Stimulated activated CD8-positive, alpha-beta memory T cell treated with anti-CD3 and anti-CD28 coated beads, Interleukin-4, amount 100 ng/mL, for 4 hours (primary cell): ENCODE measurements around the gene SPOP.
A peak's percentile ranks its signal among the peaks of the same experiment; 100 is the strongest.
"Not testable (repeated sequence)": the region's sequence is repeated elsewhere in the genome, so short reads cannot be mapped to it uniquely, and the experiment has no call there.

Experiments used
- DNase-seq, 2 donors: peaks; one replicate each; pipeline ENCODE4 v3.0.0-alpha.2; 2020; ENCODE audit warnings: low read depth in 2 of 2, low spot score in 1 of 2

The SPOP gene

DNA sequence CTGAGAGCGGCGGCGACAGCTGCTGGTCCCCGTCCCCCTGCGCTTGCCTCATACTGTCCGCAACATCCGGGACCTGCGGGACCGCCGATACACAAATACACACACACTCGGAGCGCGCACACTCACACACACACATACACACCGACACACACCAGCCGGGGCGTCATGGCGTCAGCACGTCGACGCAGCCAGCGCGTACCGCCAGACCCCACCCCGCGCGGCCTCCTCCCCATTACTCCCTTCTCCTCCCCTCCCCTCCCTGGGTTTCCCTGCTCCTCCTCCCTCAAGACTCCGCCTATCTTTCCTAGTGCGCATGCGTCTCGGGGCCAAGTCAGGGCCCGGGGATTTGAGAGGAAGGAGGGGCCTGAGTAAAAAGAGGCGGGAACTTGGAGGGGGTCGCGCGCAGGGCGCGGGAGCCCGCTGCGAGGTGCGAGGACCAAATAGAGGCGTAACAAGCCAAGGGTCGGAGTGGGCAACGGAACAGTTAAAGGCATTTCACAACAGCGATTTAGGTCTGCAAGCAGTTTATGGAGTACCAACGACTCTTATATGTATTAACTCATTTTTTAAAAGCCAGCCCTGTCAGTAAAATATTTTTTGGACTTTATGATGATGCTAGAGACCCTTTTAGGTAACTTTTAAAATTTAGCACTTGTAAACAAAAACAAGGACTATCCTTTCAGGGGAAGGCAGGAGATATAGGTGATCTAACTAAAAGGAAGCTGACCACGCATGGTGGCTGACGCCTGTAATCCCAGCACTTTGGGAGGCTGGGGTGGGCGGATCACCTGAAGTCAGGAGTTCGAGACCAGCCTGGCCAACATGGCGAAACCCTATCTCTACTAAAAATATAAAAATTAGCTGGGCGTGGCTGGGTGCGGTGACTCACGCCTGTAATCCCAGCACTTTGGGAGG, at the start of gene SPOP:
SPOP (minus strand) TSS at position 165 of the 915 bp plus-strand sequence. CDS start 55,287 bp downstream, outside the sequence.
- DNase-seq = peak; percentile 98

DNA sequence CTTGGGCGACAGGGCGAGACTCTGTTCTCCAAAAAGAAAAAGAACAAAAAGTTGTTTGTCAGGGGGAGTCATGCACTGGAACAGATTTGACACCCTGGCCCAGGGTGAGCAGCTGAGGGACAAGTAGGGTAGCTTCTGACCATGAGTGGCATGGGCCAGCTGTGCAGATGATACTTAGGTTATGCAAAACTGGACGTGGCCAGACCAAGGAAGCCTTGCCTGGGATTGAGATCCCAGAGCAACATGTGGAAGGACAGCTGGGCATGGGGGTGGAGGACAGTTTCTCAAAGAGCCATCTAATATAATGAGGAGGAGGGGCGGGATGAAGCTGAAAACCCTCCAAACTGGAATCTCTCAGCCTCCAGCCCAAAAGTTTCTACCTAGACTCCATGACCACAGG, 49.5 kb upstream of the SPOP start:
- no peak for DNase-seq

DNA sequence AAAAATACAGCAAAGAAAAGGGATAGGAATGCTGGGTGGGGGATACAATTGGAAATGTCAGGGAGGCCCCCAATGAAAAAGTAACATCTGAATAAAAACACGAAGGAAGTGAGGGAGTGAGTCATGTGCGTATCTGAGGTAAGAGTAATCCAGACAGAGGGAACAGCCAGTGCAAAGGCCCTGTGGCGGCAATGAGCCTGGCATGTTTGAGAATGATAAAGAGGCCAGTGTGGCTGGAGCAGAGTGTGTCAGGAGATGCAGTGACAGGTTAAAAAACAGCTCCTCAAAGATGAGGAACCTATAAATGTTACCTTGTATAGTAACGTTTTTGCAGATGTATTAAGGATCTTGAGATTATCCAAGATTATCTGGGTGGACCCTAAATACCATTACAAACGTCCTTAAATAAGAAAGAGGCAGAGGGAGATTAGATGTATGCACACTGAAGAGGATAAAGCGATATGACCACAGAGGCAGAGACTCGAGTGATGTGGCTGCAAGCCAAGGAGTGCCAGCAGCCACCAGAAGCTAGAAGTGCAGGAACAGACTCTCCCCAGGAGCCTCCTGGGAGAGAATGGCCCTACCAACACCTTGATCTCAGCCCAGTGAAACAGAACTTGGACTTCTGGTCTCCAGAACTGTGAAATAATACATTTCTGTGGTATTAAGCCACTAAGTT, 47.7 kb upstream of the SPOP start:
- no peak for DNase-seq

DNA sequence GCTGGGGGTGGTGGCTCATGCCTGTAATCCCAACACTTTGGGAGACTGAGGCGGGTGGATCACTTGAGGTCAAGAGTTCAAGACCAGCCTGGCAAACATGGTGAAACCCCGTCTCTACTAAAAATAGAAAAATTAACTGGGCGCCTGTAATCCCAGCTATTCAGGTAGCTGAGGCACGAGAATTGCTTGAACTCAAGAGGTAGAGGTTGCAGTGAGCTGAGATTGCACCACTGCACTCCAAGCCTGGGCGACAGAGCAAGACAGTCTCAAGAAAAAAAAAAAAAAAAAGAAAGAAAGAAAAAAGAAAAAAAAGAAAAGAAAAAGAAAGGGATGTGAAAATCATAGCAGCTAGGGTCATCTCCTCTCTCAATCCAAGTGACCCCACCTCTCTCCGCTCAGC, 46.7 kb upstream of the SPOP start:
- not testable (repeated sequence) for DNase-seq

DNA sequence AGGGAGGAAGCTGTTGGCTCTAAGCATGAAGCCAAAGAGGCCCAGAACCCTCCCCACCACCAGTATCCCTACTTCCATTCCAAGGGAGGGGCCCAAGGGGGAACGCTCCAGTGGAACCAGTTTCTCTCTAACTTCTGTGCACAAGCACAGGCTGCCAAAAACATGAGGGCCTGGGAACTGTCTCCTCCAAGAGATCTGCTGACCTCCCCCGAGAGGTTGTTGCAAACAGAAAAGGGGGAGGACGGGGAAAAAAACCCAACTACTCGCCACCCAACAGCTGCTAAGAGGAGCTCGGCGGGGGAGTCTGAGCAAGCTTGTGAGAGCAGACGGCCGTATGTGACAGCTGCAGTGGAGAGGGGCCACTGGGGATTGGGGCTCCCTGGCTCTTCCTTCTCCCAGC, 45.5 kb upstream of the SPOP start:
- DNase-seq = no peak

- no peak for DNase-seq
Observed at GRCh38 chr17:49722066-49722465, 44.2 kb upstream of the SPOP start.

- DNase-seq = no peak
Observed at GRCh38 chr17:49717371-49717861, 39.5 kb upstream of the SPOP start.

DNA sequence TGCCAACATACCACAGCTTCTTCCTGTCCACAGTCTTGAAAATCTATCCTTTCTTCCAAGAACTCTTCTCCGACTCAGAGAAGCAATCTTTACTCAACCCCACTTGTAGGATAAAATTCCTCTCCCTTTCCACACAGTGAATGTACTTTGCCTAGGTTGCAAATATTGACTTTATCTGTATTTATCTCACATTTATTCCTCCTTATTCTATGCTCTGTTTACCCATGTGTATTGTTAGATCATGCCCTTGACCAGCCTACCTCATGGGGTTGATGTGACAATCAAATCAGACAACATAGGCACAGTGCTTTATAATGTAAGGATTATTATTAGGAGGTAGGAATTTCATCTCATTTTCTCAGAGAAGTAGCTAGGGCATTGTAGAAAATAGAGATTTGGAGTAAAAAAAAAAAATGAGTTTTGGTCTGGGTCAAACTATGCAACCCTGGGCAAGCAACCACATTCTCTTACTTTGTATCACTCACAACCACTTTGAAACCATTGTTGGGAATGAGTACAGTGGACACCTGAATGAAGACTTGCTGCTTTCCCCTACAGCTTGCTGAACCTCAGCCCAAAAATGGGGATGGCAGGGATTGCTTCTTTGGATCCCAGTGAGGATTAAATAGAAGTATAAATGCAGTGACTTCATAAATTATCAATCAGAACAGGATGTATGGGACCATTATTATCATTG, 38.9 kb upstream of the SPOP start:
- DNase-seq = no peak

DNA sequence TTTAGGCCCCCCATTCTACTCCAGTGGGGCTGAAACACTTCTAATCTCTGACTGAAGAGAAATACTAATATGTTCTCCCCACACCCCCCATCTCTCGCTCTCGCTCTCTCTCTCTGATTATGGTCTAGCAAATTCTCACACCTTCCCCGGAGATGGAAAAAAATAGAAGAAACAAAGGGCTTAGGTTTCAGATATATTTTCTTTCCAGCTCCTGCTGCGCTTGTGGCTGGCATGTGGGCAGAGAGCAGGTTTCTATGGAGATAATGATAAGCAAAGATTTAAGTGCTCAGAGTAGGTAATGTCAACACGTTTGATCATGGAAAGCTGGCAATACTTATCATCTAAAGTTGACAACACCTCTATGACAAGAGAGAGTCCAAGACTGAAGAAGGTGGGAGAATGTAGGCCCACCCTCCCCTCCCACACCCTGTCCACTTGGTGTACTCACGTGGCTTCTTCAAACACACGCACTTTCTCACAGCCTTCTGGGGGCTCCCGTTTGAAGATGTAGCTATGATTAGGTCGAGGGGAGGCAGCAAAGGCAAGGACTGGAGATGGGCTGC, 37.9 kb upstream of the SPOP start:
- no peak for DNase-seq

DNA sequence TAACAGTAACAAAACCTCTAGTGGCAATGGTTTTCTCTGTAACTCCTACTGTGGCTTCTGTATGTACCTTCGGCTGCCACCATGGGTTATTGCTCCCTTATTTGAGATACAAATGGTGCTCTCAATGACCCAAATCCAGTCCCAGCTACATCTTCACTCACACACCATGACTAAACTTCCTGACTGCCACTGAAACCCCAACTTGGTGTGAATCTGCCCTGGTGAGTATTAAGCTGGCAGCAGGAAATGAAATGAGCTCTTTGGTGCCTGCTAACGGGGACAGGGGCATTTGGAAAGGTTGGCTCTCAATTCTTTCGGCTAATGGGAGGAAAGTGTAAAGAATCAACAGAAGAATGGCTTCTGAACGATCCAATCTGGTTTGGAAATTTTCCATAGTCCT, 37.3 kb upstream of the SPOP start:
- no peak for DNase-seq

- DNase-seq = no peak
Observed at GRCh38 chr17:49708515-49709183, 30.8 kb upstream of the SPOP start.

- DNase-seq = peak; percentile 92 to 98
Observed at GRCh38 chr17:49707608-49708514, 30.0 kb upstream of the SPOP start, which contains the start of gene SLC35B1. TSS of gene SLC35B1 (minus strand) at chr17:49707964. CDS start at chr17:49707833, 131 bp downstream.

DNA sequence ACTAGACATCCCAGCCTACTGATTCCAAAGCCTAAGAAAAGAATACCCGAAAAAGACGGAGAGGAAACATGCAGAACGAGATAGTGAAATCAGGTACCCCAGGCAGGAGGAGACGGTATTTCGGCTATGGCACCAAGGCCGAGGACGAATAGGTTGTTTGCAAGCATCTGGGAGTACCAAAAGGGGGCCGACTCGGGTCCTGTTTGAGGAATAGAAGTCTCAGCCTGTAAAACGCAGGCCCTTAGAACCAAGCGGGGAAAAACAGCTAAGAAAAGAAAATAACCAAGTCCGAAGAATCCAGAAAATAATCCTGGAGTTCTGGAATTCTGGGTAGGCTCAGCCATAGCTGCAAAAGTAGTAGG, 29.3 kb upstream of the SPOP start:
- DNase-seq = no peak

DNA sequence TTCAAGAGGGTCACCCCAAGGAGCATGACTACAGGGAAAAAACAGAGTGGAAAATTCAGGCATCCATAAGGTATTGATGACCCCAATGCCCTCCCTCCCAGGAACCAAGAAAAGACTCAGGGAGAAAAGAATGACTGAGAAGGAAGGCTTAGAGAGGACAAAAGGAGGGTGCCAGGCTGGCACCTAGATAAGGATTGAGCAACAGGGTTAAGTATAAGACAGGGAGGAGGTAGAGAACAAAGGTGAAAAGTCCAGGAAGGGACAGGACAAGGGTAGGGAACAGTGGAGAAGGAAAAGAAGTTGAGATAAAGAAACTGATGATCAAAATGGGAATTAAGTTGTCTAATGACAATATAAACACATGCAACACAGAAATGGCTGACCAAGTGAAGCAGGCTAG, 27.4 kb upstream of the SPOP start:
- no peak for DNase-seq

GRCh38 chr17:49703557-49704277, 25.8 kb upstream of the SPOP start:
- no peak for DNase-seq

DNA sequence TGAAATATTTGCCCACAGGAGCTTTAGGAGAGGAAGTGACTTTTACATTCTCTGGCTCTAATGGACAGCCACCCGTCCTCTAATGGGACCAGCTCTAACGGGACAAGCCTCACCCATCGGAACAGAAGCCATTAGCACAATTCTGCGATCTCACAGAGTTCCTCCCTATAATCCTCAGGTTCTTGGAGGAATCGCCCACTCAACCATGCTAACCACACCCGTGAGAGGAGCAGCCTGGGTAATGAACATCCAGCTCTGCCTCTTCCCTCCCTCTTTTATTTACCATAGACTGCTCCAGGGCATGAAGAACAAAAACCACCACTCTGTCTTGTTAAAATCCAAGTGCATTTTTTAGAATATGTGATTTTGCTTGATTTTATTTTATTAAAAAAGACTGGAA, 23.1 kb upstream of the SPOP start:
- DNase-seq = no peak

DNA sequence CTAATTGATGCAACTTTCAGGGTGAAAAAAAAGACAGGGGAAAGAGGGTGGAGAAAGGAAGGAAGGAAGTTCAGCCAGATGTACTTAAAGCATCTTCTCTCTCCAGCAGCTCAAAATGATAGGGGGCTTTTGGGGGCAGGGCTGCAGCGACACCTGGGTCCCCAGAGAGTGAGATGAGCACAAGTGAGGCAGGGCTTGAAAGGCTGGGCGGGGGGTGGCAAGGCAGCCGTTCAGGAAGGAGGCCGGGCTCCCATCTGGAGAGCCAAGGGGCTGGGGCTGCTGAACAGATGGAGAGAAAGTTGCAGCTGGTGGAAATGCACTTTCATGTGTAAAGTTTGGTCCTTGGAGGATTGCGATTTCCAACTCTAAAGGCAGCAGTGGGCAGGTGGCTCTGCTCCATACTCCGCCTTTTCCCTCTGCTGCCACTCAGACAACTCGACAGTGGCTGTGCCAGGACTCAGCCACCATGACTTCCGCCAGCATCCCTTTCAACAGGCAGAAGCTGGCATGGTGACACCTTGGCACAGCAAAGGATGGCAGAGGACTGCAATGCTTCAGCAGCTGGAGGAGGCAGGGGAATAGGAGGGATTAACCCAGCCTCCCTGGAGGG, 22.2 kb upstream of the SPOP start:
- DNase-seq = no peak

DNA sequence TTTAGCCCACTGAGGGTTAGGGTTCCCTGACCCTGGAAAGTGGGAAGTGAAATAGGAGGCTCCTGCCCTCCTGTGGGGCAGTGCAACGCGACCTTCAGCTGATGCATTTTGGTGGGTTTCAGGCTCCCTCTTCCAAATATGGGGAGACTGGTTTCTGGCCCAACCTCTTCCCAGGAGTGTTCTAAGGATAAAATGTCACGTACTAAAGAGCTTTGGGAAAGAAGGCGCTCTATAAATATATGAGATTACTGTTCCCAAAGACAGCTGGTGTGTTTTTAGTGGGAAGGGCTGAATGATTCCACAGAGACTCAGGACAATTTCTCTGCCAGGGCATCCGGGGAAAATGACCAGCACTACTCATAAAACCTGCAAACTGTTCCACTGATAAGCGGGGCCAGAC, 20.1 kb upstream of the SPOP start:
- no peak for DNase-seq
